ENCODE measurements around the gene ZFP69B. TPM values are rescaled to one million over a fixed set of nuclear protein-coding genes. Genes with fewer than 3 reads are reported as not detected.
A peak's percentile ranks its signal among the peaks of the same experiment; 100 is the strongest.

The ZFP69B gene
- total RNA-seq, 1 experiment from 2014 or later = 11.6 TPM

GRCh38 chr1:40404670-40405462 lies 45.4 kb upstream of the ZFP69B start:
- peaks cover 9% of the 10 kb centered on the region; the same call in 1 of the 2 replicates for H3K4me1 ChIP-seq (ENCODE audit: control insufficient read depth, insufficient read depth, low read length)
- ATAC-seq = peak; percentile 78
- CTCF ChIA-PET = interaction anchor here (0.6 to 1.5 kb wide), 3 partner anchors 66 to 261 kb away, joined by 5 to 15 read pairs (median 9); no protein-coding TSS in a partner anchor
- POLR2A ChIA-PET = no interaction called here
- intact Hi-C loops (cut with micrococcal nuclease; ENCODE audit: unreplicated experiment) = loop anchor here (5.0 to 10.0 kb wide), 2 partner anchors 60 to 263 kb away; no protein-coding TSS in a partner anchor
- no peaks in the 10 kb centered on the region for H3K9me3 ChIP-seq (ENCODE audit: control insufficient read depth, insufficient read depth, low read depth, low read length)
- no peak overlapping the region for H3K27ac ChIP-seq (ENCODE audit: low read length)
- H3K4me3 ChIP-seq (ENCODE audit: low read depth in 2 of 2, low read length in 2 of 2) = no peak overlapping the region
- no peaks in the 10 kb centered on the region for H3K27me3 ChIP-seq (ENCODE audit: control insufficient read depth, insufficient read depth, low read length)
- peak; percentile 59 for DNase-seq (ENCODE audit: low read depth, low spot score)
- no peak for TF ChIP-seq SIN3A (IDR thresholded peaks at IDR 0.05; ENCODE audit: borderline replicate concordance, insufficient read depth, low read depth, low read length)
- TF ChIP-seq CTCF (IDR thresholded peaks at IDR 0.05) = peak; percentile 81
- no peak for TF ChIP-seq POLR2AphosphoS5 (IDR thresholded peaks at IDR 0.05; ENCODE audit: low read depth, low read length)
- TF ChIP-seq TCF7L2 (IDR thresholded peaks at IDR 0.05; ENCODE audit: low read depth, low read length) = no peak
- no TSS peak for BruUV-seq (replicated peaks)
- no peaks in the 10 kb centered on the region for H3K36me3 ChIP-seq (ENCODE audit: control insufficient read depth, insufficient read depth, low read length)
- in situ Hi-C loops (cut with HindIII; ENCODE audit: low pct_unique_long_range_greater_than_20kb, low sequenced_read_pairs) = no loop called here

GRCh38 chr1:40405812-40406211 lies 44.5 kb upstream of the ZFP69B start:
- Histone ChIP-seq H3K27me3 (ENCODE audit: control insufficient read depth, insufficient read depth, low read length) (no peaks in the 10 kb centered on the region), H3K4me3 (ENCODE audit: low read depth in 2 of 2, low read length in 2 of 2) (no peak overlapping the region), H3K36me3 (ENCODE audit: control insufficient read depth, insufficient read depth, low read length) (no peaks in the 10 kb centered on the region), H3K4me1 (ENCODE audit: control insufficient read depth, insufficient read depth, low read length) (peaks cover 9% of the 10 kb centered on the region; the same call in 1 of the 2 replicates), H3K9me3 (ENCODE audit: control insufficient read depth, insufficient read depth, low read depth, low read length) (no peaks in the 10 kb centered on the region), H3K27ac (ENCODE audit: low read length) (no peak overlapping the region)
- ChIA-PET CTCF (interaction anchor here (1.5 kb wide), 1 partner anchor 262 kb away, joined by 5 read pairs; no protein-coding TSS in a partner anchor), POLR2A (no interaction called here)
- DNase-seq (ENCODE audit: low read depth, low spot score) = no peak
- in situ Hi-C loops (cut with HindIII; ENCODE audit: low pct_unique_long_range_greater_than_20kb, low sequenced_read_pairs) (no loop called here), intact Hi-C loops (cut with micrococcal nuclease; ENCODE audit: unreplicated experiment) (loop anchor here (10.0 kb wide), 1 partner anchor 61 kb away; no protein-coding TSS in a partner anchor)
- no TSS peak for BruUV-seq (replicated peaks)
- ATAC-seq = no peak
- TF ChIP-seq CTCF (IDR thresholded peaks at IDR 0.05) (no peak), REST (IDR thresholded peaks at IDR 0.05; ENCODE audit: insufficient read depth in 1 of 2, low read depth in 2 of 2, low read length in 1 of 2) (no peak), SIN3A (IDR thresholded peaks at IDR 0.05; ENCODE audit: borderline replicate concordance, insufficient read depth, low read depth, low read length) (no peak), TCF7L2 (IDR thresholded peaks at IDR 0.05; ENCODE audit: low read depth, low read length) (no peak), POLR2AphosphoS5 (IDR thresholded peaks at IDR 0.05; ENCODE audit: low read depth, low read length) (no peak)
